Stimulated activated CD4-positive, alpha-beta T cell treated with anti-CD3 and anti-CD28 coated beads, TNF-alpha, amount 100 ng/mL, for 4 hours (primary cell): ENCODE data around the gene DOK4.

Experiments used
- DNase-seq, 3 experiments: peaks; one replicate each; pipeline ENCODE4 v3.0.0-alpha.2; 2020; ENCODE audit warnings: low read depth in 3 of 3

DOK4 gene

GRCh38 chr16:57519796-57520360 is 33.6 kb upstream of the DOK4 start:
- peak; percentile 65 to 70 (median 68) for DNase-seq

DNA sequence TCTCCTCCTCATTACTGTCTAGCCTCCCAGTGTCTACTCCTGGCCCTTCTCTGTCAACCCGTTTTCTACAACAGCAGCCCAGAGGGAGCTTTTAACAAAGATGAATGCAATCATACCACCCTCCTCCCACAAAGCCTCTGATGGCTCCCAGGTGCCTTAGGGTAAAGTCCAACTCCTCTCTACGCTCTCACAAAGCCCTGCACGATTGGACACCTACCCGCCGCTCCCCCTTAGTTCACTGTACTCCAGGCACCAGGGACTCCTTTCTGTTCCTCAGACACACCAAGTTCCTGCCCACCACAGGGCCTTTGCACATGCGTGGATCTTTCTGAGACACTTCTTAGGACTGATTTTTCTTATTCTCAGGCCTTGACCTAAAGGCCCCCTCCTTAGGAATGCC is 32.6 kb upstream of the DOK4 start:
- DNase-seq, result no peak

DNA sequence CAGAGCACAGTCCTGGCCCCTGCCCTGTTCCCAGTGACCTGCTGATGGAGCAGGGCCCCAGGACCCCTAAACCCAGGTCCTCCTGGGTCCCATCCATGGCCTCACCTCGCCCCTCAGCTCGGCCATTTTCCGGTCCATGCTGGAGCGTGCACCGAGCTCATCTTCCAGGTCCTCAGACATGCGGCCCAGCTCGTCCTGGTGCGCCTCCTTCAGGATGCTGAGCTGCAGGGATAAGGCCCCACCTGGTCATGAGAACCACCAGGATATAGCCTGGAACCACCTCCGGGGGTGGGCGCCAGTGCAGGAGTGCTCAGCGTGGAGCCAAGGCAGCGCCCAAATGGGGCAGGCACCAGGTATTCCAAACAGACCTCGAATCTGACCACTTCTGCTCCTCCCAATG is 32.2 kb upstream of the DOK4 start:
- DNase-seq, result no peak

DNA sequence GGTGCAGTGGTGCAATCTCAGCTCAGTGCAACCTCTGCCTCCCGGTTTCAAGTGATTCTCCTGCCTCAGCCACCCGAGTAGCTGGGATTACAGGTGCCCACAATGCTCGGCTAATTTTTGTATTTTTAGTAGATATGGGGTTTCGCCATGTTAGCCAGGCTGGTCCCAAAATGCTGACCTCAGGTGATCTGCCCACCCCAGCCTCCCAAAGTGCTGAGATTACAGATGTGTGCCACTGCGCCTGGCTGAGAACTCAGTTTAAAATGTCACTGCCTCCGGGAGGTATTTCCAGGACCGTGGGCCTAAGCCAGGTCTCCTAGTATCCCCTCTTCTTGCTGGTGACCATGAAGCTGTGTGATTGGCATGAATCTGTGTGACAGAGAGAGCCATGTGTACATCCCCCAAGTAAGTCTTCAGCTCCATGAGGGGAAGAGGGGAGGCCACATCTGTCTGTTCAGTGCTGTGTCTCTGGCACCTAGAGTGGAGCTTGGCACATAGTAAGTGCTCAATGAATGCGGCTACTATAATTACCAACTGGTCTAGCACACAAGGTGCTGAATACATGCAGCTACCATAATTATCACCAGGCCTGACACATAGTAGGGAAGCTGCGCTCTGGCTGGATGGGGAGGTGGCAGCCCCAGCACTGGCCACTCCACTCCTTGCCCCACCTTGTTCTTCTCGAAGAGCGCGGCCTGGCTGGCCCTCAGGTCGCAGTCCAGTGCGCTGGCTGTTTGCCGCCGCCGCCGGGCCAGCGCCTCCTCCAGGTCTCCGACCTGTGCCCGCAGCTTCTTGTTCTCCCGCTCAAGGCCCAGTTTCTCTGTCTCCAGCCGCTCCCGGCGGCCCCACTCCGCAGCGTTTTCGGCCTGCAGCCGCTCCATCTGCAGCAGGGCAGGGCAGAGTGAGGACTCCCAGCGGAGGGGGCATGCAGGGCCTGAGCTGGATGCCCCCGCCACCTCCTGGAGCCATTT is 31.4 kb upstream of the DOK4 start:
- no peak for DNase-seq

DNA sequence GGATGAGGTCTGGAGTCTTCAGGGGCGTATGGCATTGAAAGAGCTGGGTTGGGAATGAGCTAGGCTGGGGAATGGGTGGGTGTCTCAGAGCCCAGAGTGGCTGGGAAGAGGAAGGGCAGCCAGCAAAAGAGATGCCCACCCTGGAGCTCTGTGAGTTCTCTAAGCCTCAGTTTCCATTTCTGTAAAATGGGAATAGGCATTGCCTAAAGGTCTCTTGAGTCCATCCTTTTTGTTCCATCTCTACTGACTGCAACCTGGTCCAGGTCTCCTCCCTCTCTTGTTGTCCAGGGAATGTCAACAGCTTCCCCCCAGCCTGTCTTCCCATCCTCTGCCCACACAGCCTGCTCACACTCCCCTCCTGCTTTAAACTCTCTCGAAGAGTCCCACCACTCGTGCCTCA is 30.5 kb upstream of the DOK4 start:
- DNase-seq, result no peak

GRCh38 chr16:57516176-57516725 is 30.0 kb upstream of the DOK4 start:
- DNase-seq, result no peak

- no peak for DNase-seq
Observed at GRCh38 chr16:57514791-57515600, 28.7 kb upstream of the DOK4 start.

GRCh38 chr16:57514371-57514770 is 28.1 kb upstream of the DOK4 start:
- DNase-seq, result no peak

DNA sequence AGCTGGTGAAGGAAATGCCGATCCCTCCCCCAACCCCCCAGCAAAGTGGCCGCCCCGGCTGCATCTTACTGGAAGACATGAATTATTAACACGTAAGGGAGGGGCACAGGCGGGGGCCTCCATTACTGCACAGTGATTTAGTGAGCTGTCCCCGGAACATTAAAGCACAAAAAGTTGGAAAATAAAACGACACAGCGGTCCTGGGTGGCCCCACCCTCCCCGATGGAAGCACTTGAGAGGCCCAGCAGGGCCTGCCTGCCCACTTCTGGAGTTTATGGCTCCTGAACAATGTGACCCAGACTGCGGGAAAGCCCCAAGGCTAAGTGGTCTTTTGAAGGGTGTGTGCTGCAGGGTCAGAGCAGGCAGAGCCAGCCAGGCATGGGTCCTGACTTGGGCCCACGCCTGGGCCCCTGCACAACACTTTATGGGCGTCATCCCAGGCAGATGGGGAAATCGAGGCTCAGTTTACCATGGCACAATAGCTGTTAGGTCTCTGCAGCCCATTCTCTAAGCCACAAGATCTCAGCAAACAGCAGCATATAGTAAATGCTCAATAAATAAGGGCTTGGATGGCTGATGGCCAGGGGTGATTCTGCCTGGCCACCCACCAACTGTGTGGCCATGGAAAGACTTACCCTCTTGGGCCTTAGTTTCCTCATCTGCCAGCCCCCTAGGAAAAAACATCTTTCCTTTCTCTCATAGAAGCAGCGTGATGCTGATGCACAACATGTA is 27.2 kb upstream of the DOK4 start:
- no peak for DNase-seq

DNA sequence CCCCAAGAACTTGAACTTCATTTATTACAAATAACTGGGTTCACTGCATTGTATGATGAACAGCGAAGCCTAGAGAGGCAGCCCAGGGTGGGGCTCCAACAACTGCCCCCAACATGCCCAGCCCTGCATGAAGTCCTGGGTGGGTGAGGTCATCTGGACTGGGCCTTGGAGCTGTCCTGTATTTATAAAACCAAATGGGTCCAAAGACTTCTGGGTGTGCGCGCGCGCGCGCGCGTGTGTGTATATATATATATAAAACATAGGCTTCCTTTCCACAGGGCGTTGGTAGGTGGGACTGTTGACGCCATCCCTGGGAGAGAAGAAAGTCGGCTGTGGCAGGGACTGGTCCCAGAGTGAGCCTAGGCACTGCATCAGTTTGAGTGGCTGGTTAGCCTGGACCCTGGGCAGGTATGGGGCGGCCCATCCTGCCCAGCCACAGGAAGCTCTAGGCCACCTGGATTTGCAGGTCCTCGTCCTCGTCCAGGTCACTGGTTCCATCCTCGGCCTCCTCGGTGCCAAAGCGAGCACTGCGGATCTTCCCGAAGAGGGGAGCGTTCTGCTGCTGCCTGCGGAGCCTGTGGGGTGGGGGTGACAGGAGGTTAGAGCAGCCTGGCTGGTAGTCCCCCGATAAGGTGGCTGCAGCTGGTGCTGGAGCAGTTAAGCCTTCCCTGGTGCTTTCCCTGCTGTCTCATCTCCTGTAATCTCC is 26.2 kb upstream of the DOK4 start:
- DNase-seq, result no peak

- DNase-seq, result no peak
Observed at GRCh38 chr16:57510016-57510871, 24.0 kb upstream of the DOK4 start.

DNA sequence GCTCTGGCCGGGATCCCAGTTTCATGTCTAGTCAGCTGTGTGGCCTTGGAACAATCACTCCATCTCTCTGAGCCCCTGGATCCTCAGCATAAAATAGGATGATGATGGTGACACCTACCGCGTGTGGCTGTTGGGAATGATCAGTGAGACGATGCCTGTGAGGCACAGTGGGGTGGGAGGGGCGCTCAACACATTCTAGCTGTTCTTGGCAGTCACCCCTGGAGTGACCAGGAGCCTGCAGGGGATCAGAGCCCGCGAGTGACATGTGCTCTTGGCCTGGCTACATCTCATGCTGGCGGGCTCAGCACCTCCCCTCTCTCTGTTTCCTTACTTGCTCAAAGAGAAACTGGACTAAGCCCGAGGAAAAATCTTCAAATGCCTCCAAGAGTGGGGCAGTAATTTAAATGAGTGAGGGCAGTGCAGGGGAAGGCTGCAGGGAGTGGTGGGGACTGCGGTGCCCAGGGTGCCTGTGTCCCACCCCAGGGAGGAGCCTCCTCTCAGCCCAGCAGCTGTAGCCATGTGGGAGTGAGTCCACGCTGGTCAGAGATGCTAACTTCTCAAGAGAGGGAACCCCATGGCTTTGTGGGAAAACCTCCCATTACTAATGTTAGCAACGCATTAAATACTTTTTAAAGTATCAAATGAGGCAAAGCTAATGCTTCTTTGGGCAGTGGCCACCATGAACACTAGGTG is 23.1 kb upstream of the DOK4 start:
- DNase-seq, result no peak

- DNase-seq, result no peak
Observed at GRCh38 chr16:57508035-57508425, 21.7 kb upstream of the DOK4 start.

DNA sequence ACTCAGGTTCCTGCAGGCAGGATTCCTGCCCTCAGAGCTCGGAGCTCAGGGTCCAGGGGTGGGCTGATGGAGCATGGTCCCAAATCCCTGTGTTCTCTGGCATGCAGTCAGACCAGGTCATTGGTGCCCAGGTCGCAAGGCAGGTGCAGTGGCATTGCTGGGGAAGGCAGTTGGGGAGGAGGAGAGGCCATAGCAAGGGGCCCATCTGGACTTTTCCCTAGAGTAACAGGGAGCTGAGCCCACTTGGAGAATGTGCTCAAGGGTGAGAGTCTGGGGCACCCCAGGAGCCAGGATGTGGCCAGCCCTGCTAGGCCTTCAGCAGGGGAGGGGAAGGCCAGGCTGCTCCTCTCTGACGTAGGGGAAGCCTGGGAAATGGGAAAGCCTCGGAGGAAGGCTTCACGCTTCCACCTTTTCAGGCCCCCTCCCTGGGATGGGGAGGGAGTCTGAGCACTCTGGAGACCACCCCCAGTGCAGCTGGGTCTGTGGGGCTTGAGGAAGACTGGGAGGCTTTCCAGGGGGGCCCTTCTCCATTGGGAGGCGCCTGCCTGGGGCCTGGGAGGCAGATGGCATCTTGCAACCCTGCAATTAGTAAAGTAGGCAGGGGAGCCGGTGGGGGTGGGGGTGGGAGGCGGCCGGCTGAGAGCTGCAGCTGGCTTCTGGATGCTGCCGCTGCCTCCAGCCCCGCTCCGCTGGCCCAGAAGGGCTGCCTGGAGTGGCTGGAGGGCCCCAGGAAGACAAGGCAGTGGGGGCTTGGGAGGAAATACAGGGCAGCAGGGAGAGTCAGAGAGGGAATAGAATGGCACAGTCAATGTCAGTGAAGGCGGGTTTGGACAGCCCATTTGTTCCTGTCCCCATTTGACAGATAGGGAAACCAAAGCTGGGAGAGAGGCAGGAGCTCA is 21.1 kb upstream of the DOK4 start:
- no peak for DNase-seq

GRCh38 chr16:57505169-57505568 is 18.9 kb upstream of the DOK4 start:
- no peak for DNase-seq

GRCh38 chr16:57504491-57504890 is 18.2 kb upstream of the DOK4 start:
- no peak for DNase-seq

GRCh38 chr16:57504001-57504400 is 17.7 kb upstream of the DOK4 start:
- DNase-seq, result no peak

- DNase-seq, result no peak
Observed at GRCh38 chr16:57503366-57503765, 17.1 kb upstream of the DOK4 start.
